GM21381 (cell line): ENCODE measurements around the gene CELF4.
"Not testable (repeated sequence)": the region's sequence is repeated elsewhere in the genome, so short reads cannot be mapped to it uniquely, and the experiment has no call there.

ENCODE experiments used
- ATAC-seq: cut with Tn5 transposase; IDR thresholded peaks from one replicate; pipeline ENCODE4 v1.9.1; 2021; ENCODE audit warnings: mild to moderate bottlenecking, moderate library complexity; ENCODE audit not compliant: unreplicated experiment

Gene CELF4

GRCh38 chr18:37375181-37375580 lies 190.4 kb downstream of the CELF4 start:
- ATAC-seq, result no peak

GRCh38 chr18:37368110-37368954 lies 197.3 kb downstream of the CELF4 start:
- no peak for ATAC-seq

- no peak for ATAC-seq
Measured at GRCh38 chr18:37364237-37364636, 201.4 kb downstream of the CELF4 start.

- no peak for ATAC-seq
Measured at GRCh38 chr18:37362158-37362890, 203.3 kb downstream of the CELF4 start.

- ATAC-seq, result no peak
Measured at GRCh38 chr18:37361335-37362157, 204.1 kb downstream of the CELF4 start.

GRCh38 chr18:37358061-37358460 lies 207.5 kb downstream of the CELF4 start:
- not testable (repeated sequence) for ATAC-seq

- ATAC-seq, result no peak
Measured at GRCh38 chr18:37355772-37356171, 209.8 kb downstream of the CELF4 start.

GRCh38 chr18:37351110-37351509 lies 214.5 kb downstream of the CELF4 start:
- ATAC-seq, result no peak

GRCh38 chr18:37348729-37349128 lies 216.9 kb downstream of the CELF4 start:
- ATAC-seq, result no peak

- ATAC-seq, result no peak
Measured at GRCh38 chr18:37346048-37346447, 219.6 kb downstream of the CELF4 start.

- ATAC-seq, result no peak
Measured at GRCh38 chr18:37343542-37343851, 222.1 kb downstream of the CELF4 start.

- ATAC-seq, result no peak
Measured at GRCh38 chr18:37341473-37342086, 224.0 kb downstream of the CELF4 start.

GRCh38 chr18:37341016-37341415 lies 224.6 kb downstream of the CELF4 start:
- no peak for ATAC-seq

- ATAC-seq, result no peak
Measured at GRCh38 chr18:37339701-37340215, 225.8 kb downstream of the CELF4 start.

GRCh38 chr18:37336568-37337285 lies 228.9 kb downstream of the CELF4 start:
- ATAC-seq, result no peak

GRCh38 chr18:37335409-37335736 lies 230.2 kb downstream of the CELF4 start:
- ATAC-seq, result no peak

GRCh38 chr18:37334631-37335408 lies 230.8 kb downstream of the CELF4 start:
- ATAC-seq, result no peak

GRCh38 chr18:37332628-37333420 lies 232.8 kb downstream of the CELF4 start:
- ATAC-seq, result no peak

- ATAC-seq, result no peak
Measured at GRCh38 chr18:37332219-37332618, 233.4 kb downstream of the CELF4 start.
